ENCODE measurements around the gene RSRP1. TPM values are rescaled to one million over a fixed set of nuclear protein-coding genes. Genes with fewer than 3 reads are reported as not detected.
"Not testable (repeated sequence)": the region's sequence is repeated elsewhere in the genome, so short reads cannot be mapped to it uniquely, and the experiment has no call there.

Gene RSRP1, protein sequence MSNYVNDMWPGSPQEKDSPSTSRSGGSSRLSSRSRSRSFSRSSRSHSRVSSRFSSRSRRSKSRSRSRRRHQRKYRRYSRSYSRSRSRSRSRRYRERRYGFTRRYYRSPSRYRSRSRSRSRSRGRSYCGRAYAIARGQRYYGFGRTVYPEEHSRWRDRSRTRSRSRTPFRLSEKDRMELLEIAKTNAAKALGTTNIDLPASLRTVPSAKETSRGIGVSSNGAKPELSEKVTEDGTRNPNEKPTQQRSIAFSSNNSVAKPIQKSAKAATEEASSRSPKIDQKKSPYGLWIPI
- total RNA-seq (2021): 51.9 and 55.1 TPM in 2 replicates
- long read RNA-seq, transcript RSRP1-201 (5 exons, 1,502 nt): minor isoform, 7 of 76 reads
- long read RNA-seq, transcript RSRP1-202 (3 exons, 1,954 nt): minor isoform, 6 of 76 reads
- long read RNA-seq, transcript RSRP1-207 (4 exons, 2,941 nt): major isoform, 8 of 76 reads
- long read RNA-seq, partial matches to known transcripts: 9 of 76 reads
- long read RNA-seq, other reads (novel, unspliced or antisense): 41 of 76 reads

DNA sequence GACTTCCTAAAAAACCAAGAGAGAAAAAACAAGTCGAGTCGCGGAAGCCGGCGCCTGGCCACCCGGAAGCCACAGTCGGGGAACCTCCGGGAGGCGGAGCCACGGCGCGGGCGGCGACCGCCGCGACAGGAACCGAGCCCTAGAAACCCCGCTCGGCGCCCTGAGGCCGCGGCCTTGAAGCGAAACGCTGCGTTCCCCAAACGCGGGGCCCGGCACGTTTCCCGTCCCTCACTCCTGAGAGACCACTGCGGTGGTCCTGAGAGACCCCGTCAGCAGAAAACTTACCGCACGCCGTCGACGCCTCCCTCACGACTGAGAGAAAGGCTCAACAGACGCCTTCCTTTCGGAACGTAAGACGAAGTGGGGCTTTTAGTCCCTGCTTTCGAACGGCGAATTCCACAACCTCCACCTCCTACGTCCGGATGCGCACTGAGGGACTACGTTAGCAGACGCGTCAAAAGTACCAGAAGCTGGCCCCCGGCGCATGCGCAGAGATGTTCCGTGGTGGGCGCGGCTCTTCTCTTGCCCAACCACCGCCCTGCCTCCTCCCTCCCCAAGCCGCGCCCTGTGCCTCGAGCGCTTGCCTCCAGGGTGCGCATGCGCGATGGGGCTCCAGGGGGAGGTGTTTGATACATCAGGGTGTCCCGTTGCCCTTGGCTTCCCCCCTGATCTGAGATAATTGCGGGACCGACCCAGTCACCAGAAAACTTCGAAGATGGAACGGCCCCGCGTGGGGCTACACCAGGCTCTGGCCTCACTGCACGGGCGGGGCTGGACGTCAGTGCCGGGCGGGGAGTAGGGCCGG, at the start of gene RSRP1:
TSS of gene RSRP1 (minus strand) at position 431 of the 805 bp plus-strand sequence. CDS start 491 bp downstream, outside the sequence.
- Histone ChIP-seq H3K27ac (ENCODE audit: insufficient read length, low read depth, low read length) (peak within 1 kb of the TSS; percentile 37), H3T11ph (ENCODE audit: low read length) (no peak within 1 kb of the TSS), H4K8ac (replicated peaks; ENCODE audit: insufficient read length, low read depth, low read length) (no peak within 1 kb of the TSS), H3K79me2 (ENCODE audit: insufficient read depth, low read length) (peaks cover 5% of the 10 kb centered on the region; the same call in 1 of the 2 replicates), H2BK120ac (ENCODE audit: low read depth, low read length, poor library complexity, severe bottlenecking) (no peak within 1 kb of the TSS), H3K4me2 (ENCODE audit: insufficient read depth, insufficient read length, low read length) (peak within 1 kb of the TSS; percentile 78), H4K91ac (ENCODE audit: insufficient read length, low read depth, low read length) (no peak within 1 kb of the TSS), H3K4me1 (ENCODE audit: insufficient read depth, low read length) (no peaks in the 10 kb centered on the region), H3K56ac (ENCODE audit: insufficient read length, low read depth, low read length) (no peak within 1 kb of the TSS), H3K4ac (ENCODE audit: low read depth, low read length) (no peak within 1 kb of the TSS; the same call in 1 of the 2 replicates), H3K27me3 (ENCODE audit: insufficient read depth, low read length) (no peaks in the 10 kb centered on the region), H3K14ac (ENCODE audit: insufficient read depth, low read length) (peak within 1 kb of the TSS; percentile 81), H3K23ac (ENCODE audit: insufficient read length, low read depth, low read length) (no peak within 1 kb of the TSS), H4K20me1 (ENCODE audit: control insufficient read depth, insufficient read depth, insufficient read length) (no peaks in the 10 kb centered on the region), H3K18ac (ENCODE audit: insufficient read length, low read depth, low read length) (peak within 1 kb of the TSS; percentile 47), H4K5ac (ENCODE audit: insufficient read length, low read depth, low read length) (no peak within 1 kb of the TSS), H2AK5ac (ENCODE audit: insufficient read length, low read length) (no peak within 1 kb of the TSS), H3K23me2 (ENCODE audit: insufficient read length, low read depth, low read length, poor library complexity, severe bottlenecking) (peaks cover 9% of the 10 kb centered on the region), H2BK20ac (ENCODE audit: low read depth, low read length, poor library complexity, severe bottlenecking) (no peak within 1 kb of the TSS), H2BK12ac (ENCODE audit: insufficient read length, low read depth, low read length) (no peak within 1 kb of the TSS), H3K79me1 (ENCODE audit: insufficient read depth, low read depth, low read length, poor library complexity, severe bottlenecking) (no peaks in the 10 kb centered on the region), H2AFZ (ENCODE audit: low read length) (no peak within 1 kb of the TSS), H2BK15ac (ENCODE audit: low read depth, low read length) (no peak within 1 kb of the TSS), H3K9me3 (ENCODE audit: control insufficient read depth, low read depth, low read length) (no peaks in the 10 kb centered on the region), H3K9ac (ENCODE audit: extremely low read depth, insufficient read length, low read length) (peak within 1 kb of the TSS; percentile 81), H2BK5ac (ENCODE audit: insufficient read length, low read length) (no peak within 1 kb of the TSS)
- peak within 1 kb of the TSS; percentile 95 to 98 for H3K4me3 Mint-ChIP-seq
- no peaks in the 10 kb centered on the region; the same call in 1 of the 2 replicates for H3K27me3 Mint-ChIP-seq (ENCODE audit: low read depth)
- no CpG with 5 or more reads among the region's 79 CpGs for WGBS (ENCODE audit: extremely low coverage, insufficient read length, low lambda C conversion rate)
- peaks cover 18 to 24% of the 10 kb centered on the region in 2 experiments for H3K4me1 Mint-ChIP-seq
- H3K27ac Mint-ChIP-seq: peak within 1 kb of the TSS; percentile 98 to 99 (median 98)
- TF ChIP-seq, protein P1, sequence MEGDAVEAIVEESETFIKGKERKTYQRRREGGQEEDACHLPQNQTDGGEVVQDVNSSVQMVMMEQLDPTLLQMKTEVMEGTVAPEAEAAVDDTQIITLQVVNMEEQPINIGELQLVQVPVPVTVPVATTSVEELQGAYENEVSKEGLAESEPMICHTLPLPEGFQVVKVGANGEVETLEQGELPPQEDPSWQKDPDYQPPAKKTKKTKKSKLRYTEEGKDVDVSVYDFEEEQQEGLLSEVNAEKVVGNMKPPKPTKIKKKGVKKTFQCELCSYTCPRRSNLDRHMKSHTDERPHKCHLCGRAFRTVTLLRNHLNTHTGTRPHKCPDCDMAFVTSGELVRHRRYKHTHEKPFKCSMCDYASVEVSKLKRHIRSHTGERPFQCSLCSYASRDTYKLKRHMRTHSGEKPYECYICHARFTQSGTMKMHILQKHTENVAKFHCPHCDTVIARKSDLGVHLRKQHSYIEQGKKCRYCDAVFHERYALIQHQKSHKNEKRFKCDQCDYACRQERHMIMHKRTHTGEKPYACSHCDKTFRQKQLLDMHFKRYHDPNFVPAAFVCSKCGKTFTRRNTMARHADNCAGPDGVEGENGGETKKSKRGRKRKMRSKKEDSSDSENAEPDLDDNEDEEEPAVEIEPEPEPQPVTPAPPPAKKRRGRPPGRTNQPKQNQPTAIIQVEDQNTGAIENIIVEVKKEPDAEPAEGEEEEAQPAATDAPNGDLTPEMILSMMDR (conservative IDR thresholded peaks at IDR 0.05): no peak
- H3K9me3 Mint-ChIP-seq: no peaks in the 10 kb centered on the region
- peaks cover 28 to 46% (median 39%) of the 10 kb centered on the region in 3 experiments for H3K36me3 Mint-ChIP-seq (ENCODE audit: insufficient read depth in 1 of 3, low read depth in 3 of 3)
- peak; percentile 99 for DNase-seq

DNA sequence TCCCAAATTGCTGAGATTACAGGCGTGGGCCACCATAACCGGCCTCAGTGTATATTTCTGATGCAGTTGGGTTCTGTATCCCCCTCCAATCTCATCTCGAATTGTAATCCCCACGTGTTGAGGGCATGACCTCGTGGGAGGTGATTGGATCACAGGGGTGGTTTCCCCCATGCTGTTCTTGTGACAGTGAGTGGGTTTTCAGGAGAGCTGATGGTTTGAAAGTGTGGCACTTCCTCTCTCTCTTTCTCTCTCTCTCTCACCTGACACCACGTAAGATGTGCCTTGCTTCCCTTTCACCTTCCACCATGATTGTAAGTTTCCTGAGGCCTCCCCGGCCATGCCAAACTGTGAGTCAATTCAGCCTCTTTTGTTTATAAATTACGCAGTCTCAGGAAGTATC, 49.2 kb upstream of the RSRP1 start:
- not testable (repeated sequence) for H2BK12ac ChIP-seq (ENCODE audit: insufficient read length, low read depth, low read length); H3K4me3 Mint-ChIP-seq; H3K14ac ChIP-seq (ENCODE audit: insufficient read depth, low read length); DNase-seq; H2BK120ac ChIP-seq (ENCODE audit: low read depth, low read length, poor library complexity, severe bottlenecking); H3K18ac ChIP-seq (ENCODE audit: insufficient read length, low read depth, low read length); H4K8ac ChIP-seq (replicated peaks; ENCODE audit: insufficient read length, low read depth, low read length); H3T11ph ChIP-seq (ENCODE audit: low read length); H2AK5ac ChIP-seq (ENCODE audit: insufficient read length, low read length); H3K4me2 ChIP-seq (ENCODE audit: insufficient read depth, insufficient read length, low read length); H3K56ac ChIP-seq (ENCODE audit: insufficient read length, low read depth, low read length); H4K20me1 ChIP-seq (ENCODE audit: control insufficient read depth, insufficient read depth, insufficient read length); H3K9ac ChIP-seq (ENCODE audit: extremely low read depth, insufficient read length, low read length); H2BK20ac ChIP-seq (ENCODE audit: low read depth, low read length, poor library complexity, severe bottlenecking); H3K79me2 ChIP-seq (ENCODE audit: insufficient read depth, low read length); H3K27me3 Mint-ChIP-seq (ENCODE audit: low read depth); H3K4me1 Mint-ChIP-seq; H3K27me3 ChIP-seq (ENCODE audit: insufficient read depth, low read length); H3K79me1 ChIP-seq (ENCODE audit: insufficient read depth, low read depth, low read length, poor library complexity, severe bottlenecking); H3K27ac Mint-ChIP-seq; H3K4me1 ChIP-seq (ENCODE audit: insufficient read depth, low read length); H3K27ac ChIP-seq (ENCODE audit: insufficient read length, low read depth, low read length); H3K23ac ChIP-seq (ENCODE audit: insufficient read length, low read depth, low read length); H3K9me3 ChIP-seq (ENCODE audit: control insufficient read depth, low read depth, low read length); H3K9me3 Mint-ChIP-seq; H2BK15ac ChIP-seq (ENCODE audit: low read depth, low read length); H4K91ac ChIP-seq (ENCODE audit: insufficient read length, low read depth, low read length); H3K4ac ChIP-seq (ENCODE audit: low read depth, low read length); H3K23me2 ChIP-seq (ENCODE audit: insufficient read length, low read depth, low read length, poor library complexity, severe bottlenecking); H2BK5ac ChIP-seq (ENCODE audit: insufficient read length, low read length); H2AFZ ChIP-seq (ENCODE audit: low read length); H3K36me3 Mint-ChIP-seq (ENCODE audit: insufficient read depth in 1 of 3, low read depth in 3 of 3); H4K5ac ChIP-seq (ENCODE audit: insufficient read length, low read depth, low read length)
- no CpG with 5 or more reads among the region's 8 CpGs for WGBS (ENCODE audit: extremely low coverage, insufficient read length, low lambda C conversion rate)
